Sciatic nerve (tissue), 2 donors: ENCODE results near the gene FDXACB1. TPM values are rescaled to one million over a fixed set of nuclear protein-coding genes. Genes with fewer than 3 reads are reported as not detected.

Experiments
- ATAC-seq: fragments of 200-7000 bp; cut with Tn5 transposase; one replicate; pipeline ENCODE4 v1.9.1; 2020; ENCODE audit warnings: mild to moderate bottlenecking, moderate library complexity
- DNase-seq: peaks from one replicate; pipeline ENCODE4 v3.0.0-alpha.2; 2020; ENCODE audit warnings: low spot score
- intact Hi-C: fragments of 100-400 bp; cut with DNase I; formaldehyde crosslinking; loops from one replicate; pipeline ENCODE4 v1.14.2; 2022
- total RNA-seq: library from RNA; stranded (reverse); fragmentation: NEBNext Ultra II Directional; extraction: Animal tissue kit (Norgen Biotek cat#: 25700); gene quantifications from one replicate; pipeline ENCODE4 v1.2.1, GENCODE V29; 2021
- donor health status: DM: no; HTN: no; CAD: no.
- donor health status: DM: no; HTN: no; CAD: no.

FDXACB1 gene
- total RNA-seq, 1 donor from 2014 or later: 1.7 TPM

- ATAC-seq (peak; percentile 73), DNase-seq (no peak)
- intact Hi-C loops: no loop called here
Observed at GRCh38 chr11:111826322-111826950, 52.5 kb downstream of the FDXACB1 start.

Other genes with a start within 250 kb of the FDXACB1 start
- gene PPP2R1B, start 112.8 kb downstream of the FDXACB1 start, total RNA-seq: 37.7 TPM
- gene ALG9, start 7.6 kb downstream of the FDXACB1 start, total RNA-seq: 27.6 TPM
- gene CFAP68, start 376 bp upstream of the FDXACB1 start, total RNA-seq: 18.8 TPM
- 1,238 TPM for gene CRYAB, start 32.6 kb upstream of the FDXACB1 start, total RNA-seq
- 14.4 TPM for gene HSPB2, start 33.6 kb upstream of the FDXACB1 start, total RNA-seq
- gene C11orf52, start 39.7 kb upstream of the FDXACB1 start, total RNA-seq: not detected
- gene DIXDC1, start 58.2 kb upstream of the FDXACB1 start, total RNA-seq: 45.2 TPM
- gene DLAT, start 146.2 kb upstream of the FDXACB1 start, total RNA-seq: 19.4 TPM
- gene PIH1D2, start 194.9 kb upstream of the FDXACB1 start, total RNA-seq: 1.8 TPM
- gene NKAPD1, start 195.1 kb upstream of the FDXACB1 start, total RNA-seq: 18.1 TPM
- 30.8 TPM for gene TIMM8B, start 207.6 kb upstream of the FDXACB1 start, total RNA-seq
- 75.5 TPM for gene SDHD, start 207.7 kb upstream of the FDXACB1 start, total RNA-seq